H1 (cell line): ENCODE results near the gene STAT3. TPM values are rescaled to one million over a fixed set of nuclear protein-coding genes. Genes with fewer than 3 reads are reported as not detected.

Experiments
- BRCA1 ChIP-seq: IDR thresholded peaks from 2 replicates; pipeline ENCODE4 v1.6.1; 2012; ENCODE audit warnings: low read depth, low read length, improper control_type of control experiment
- CREB1 ChIP-seq: IDR thresholded peaks from 2 replicates; pipeline ENCODE4 v1.6.1; 2012; ENCODE audit warnings: inconsistent platforms
- EZH2 ChIP-seq: fragments of 200-600 bp; sonication (generic); IDR thresholded peaks from 2 replicates; pipeline ENCODE4 v1.7.1; 2012; ENCODE audit warnings: low read depth, mild to moderate bottlenecking, moderate library complexity, low read length, inconsistent platforms; ENCODE audit not compliant: severe bottlenecking
- KDM5A ChIP-seq: fragments of 200-600 bp; IDR thresholded peaks from 2 replicates; pipeline ENCODE4 v1.7.1; 2012; ENCODE audit warnings: mild to moderate bottlenecking, low read length, inconsistent platforms, mixed read lengths
- SP2 ChIP-seq: IDR thresholded peaks from 2 replicates; pipeline ENCODE4 v1.6.1; 2012; ENCODE audit warnings: mild to moderate bottlenecking, low read length, inconsistent platforms
- TAF1 ChIP-seq: IDR thresholded peaks from 2 replicates; pipeline ENCODE4 v1.6.1; 2011; ENCODE audit warnings: mild to moderate bottlenecking, low read depth, low read length
- polyA plus RNA-seq, 7 experiments: library from polyadenylated mRNA; depleted of rRNA in 3 of 7; stranded (reverse) in 5 of 7; unstranded in 2 of 7; fragments of >200 nt in 5 of 7; fragments of 200-250 nt in 2 of 7; gene quantifications; 1 replicate in 5 of 7; 2 replicates in 1 of 7; 4 replicates in 1 of 7; pipeline versions ENCODE4 v1.2.1 to v1.2.3, GENCODE V29; 2011 to 2013; ENCODE audit warnings: missing spikeins in 2 of 7, mixed read lengths in 2 of 7
- total RNA-seq: library from RNA; stranded (reverse); fragmentation: NEBNext Ultra II Directional; extraction: Animal tissue kit (Norgen Biotek cat#: 25700); gene quantifications from 2 replicates; pipeline ENCODE4 v1.2.1, GENCODE V29; 2021

The STAT3 gene
- total and polyA plus RNA-seq, 2 of the 8 experiments (the other 6 are each of a cell fraction or from before 2014, with no cell fraction given) = 38.4 to 94.1 TPM

DNA sequence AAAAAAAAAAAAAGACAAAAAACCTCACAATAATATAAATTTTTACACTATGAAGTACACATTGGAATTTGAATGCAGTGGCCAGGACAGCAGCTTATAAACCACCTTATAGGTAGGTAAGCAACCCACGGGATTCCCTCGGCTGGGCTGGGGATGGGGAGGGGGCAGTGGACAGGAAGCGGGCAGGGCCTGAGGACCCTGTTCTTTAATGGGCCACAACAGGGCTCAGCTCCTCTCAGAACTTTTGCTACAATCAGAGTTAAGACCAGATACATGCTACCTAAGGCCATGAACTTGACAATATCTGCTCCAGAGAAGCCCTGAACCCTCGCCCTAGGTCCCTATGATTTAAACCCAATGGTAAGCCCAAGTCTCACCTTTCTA lies 74.9 kb downstream of the STAT3 start (continued):
- no peak for TF ChIP-seq SP2
- no peak for TF ChIP-seq CREB1
- no peak for TF ChIP-seq KDM5A
- TF ChIP-seq BRCA1 = no peak
- no peak for TF ChIP-seq TAF1
- TF ChIP-seq EZH2 = no peak
